GM12878 (cell line): Measurements from ENCODE around the gene MRPL27. TPM values are rescaled to one million over a fixed set of nuclear protein-coding genes. Genes with fewer than 3 reads are reported as not detected.

Source experiments
- ATAC-seq: fragments of 200-7000 bp; cut with Tn5 transposase; 3 replicates; pipeline ENCODE4 v1.9.1; 2020; ENCODE audit warnings: mild to moderate bottlenecking, moderate library complexity
- BruUV-seq: library from RNA; stranded (reverse); fragments of 400-500 nt; replicated peaks from 2 replicates; lab custom pipeline; 2021; lab: Mats Ljungman, UMichigan
- CTCF ChIA-PET: fragments of 300-600 bp; sonication (Branson Sonifier 250); formaldehyde crosslinking; extraction: SDS; loops from one replicate; lab custom pipeline; 2021; ENCODE audit warnings: inconsistent platforms; lab: Yijun Ruan, JAX
- POLR2A ChIA-PET: fragments of 350-600 bp; formaldehyde crosslinking; extraction: SDS; loops from one replicate; lab custom pipeline; 2021; ENCODE audit warnings: inconsistent platforms; lab: Charles Lee
- RAD21 ChIA-PET: fragments of 300-600 bp; sonication (Branson Sonifier 250); formaldehyde crosslinking; loops from one replicate; lab custom pipeline; 2023; ENCODE audit warnings: antibody characterized with exemption; ENCODE audit not compliant: unreplicated experiment; lab: Charles Lee
- SMC1A ChIA-PET: fragments of 300-600 bp; sonication (Branson Sonifier 250); formaldehyde crosslinking; loops from one replicate; lab custom pipeline; 2023; ENCODE audit not compliant: unreplicated experiment, uncharacterized antibody; lab: Charles Lee
- DNase-seq: peaks from one replicate; pipeline ENCODE4 v3.0.0-alpha.2; 2011; ENCODE audit warnings: low read depth, low spot score
- FAIRE-seq: peaks from 3 replicates; lab custom pipeline; 2011; peaks lifted over from hg19 to GRCh38; lab: Jason Lieb, UNC
- H2AFZ ChIP-seq: 2 replicates; pipeline ENCODE4 v1.6.0; 2011; ENCODE audit warnings: low read depth, low read length, control low read depth; ENCODE audit not compliant: control insufficient read depth
- H3K27ac ChIP-seq: 2 replicates; pipeline ENCODE4 v1.5.1; 2011; ENCODE audit warnings: control low read depth; ENCODE audit not compliant: control insufficient read depth, insufficient read depth
- H3K27me3 ChIP-seq, 2 experiments: replicated peaks in 1 of 2; 2 replicates each; pipeline versions ENCODE4 v1.6.0 to v1.6.1; 2011; ENCODE audit warnings: low read length in 1 of 2; ENCODE audit not compliant: control insufficient read depth in 2 of 2, insufficient read depth in 2 of 2
- H3K36me3 ChIP-seq, 2 experiments: 2 replicates each; pipeline ENCODE4 v1.5.1; 2011; ENCODE audit warnings: low read length in 1 of 2; ENCODE audit not compliant: control insufficient read depth in 2 of 2, insufficient read depth in 2 of 2
- H3K4me1 ChIP-seq: 2 replicates; pipeline ENCODE4 v1.6.1; 2011; ENCODE audit warnings: mild to moderate bottlenecking, low read length, moderate library complexity, mixed read lengths; ENCODE audit not compliant: control insufficient read depth, insufficient read depth
- H3K4me2 ChIP-seq: 2 replicates; pipeline ENCODE4 v1.6.0; 2011; ENCODE audit warnings: control low read depth; ENCODE audit not compliant: control insufficient read depth, insufficient read depth
- H3K4me3 ChIP-seq: fragments of 200-600 bp; sonication (generic); 2 replicates; pipeline ENCODE4 v1.5.1; 2016
- H3K79me2 ChIP-seq: 2 replicates; pipeline ENCODE4 v1.6.0; 2011; ENCODE audit warnings: low read length; ENCODE audit not compliant: control insufficient read depth, insufficient read depth
- H3K9ac ChIP-seq: 2 replicates; pipeline ENCODE4 v1.8.0; 2011; ENCODE audit warnings: low read length, control low read depth, mixed read lengths; ENCODE audit not compliant: control insufficient read depth, insufficient read depth
- H3K9me3 ChIP-seq: replicated peaks from 3 replicates; pipeline ENCODE4 v1.5.1; 2011; ENCODE audit warnings: mild to moderate bottlenecking, low read length; ENCODE audit not compliant: control insufficient read depth, insufficient read depth
- H4K20me1 ChIP-seq: 2 replicates; pipeline ENCODE4 v1.6.0; 2011; ENCODE audit not compliant: control insufficient read depth, insufficient read depth
- CTCF ChIP-seq, 3 experiments: IDR thresholded peaks in 2 of 3; conservative IDR thresholded peaks in 1 of 3; 2 replicates each; pipeline ENCODE4 v1.5.1; 2011; ENCODE audit warnings: low read depth in 3 of 3, low read length in 3 of 3, mild to moderate bottlenecking in 3 of 3, control low read depth in 2 of 3, moderate library complexity in 2 of 3, inconsistent platforms in 1 of 3, mixed read lengths in 1 of 3; ENCODE audit not compliant: control insufficient read depth in 2 of 3, insufficient read depth in 1 of 3; ENCODE audit errors: extremely low read depth in 1 of 3
- FOS ChIP-seq: IDR thresholded peaks from 3 replicates; pipeline ENCODE4 v1.6.1; 2011; ENCODE audit warnings: borderline replicate concordance; ENCODE audit not compliant: insufficient read length; ENCODE audit errors: extremely low read depth
- POLR2A ChIP-seq: IDR thresholded peaks from 2 replicates; pipeline ENCODE4 v1.6.1; 2011; ENCODE audit warnings: low read depth, mild to moderate bottlenecking, low read length
- RCOR1 ChIP-seq: conservative IDR thresholded peaks from 2 replicates; pipeline ENCODE4 v1.6.1; 2012; ENCODE audit warnings: low read depth, low read length, improper control_type of control experiment
- SRF ChIP-seq, 2 experiments: IDR thresholded peaks; 2 replicates each; pipeline ENCODE4 v1.6.1; 2011; ENCODE audit warnings: low read depth in 2 of 2, low read length in 2 of 2, mild to moderate bottlenecking in 1 of 2, moderate library complexity in 1 of 2
- ZNF274 ChIP-seq: IDR thresholded peaks from one replicate; pipeline ENCODE4 v1.8.0; 2011; ENCODE audit not compliant: insufficient read length, insufficient read depth
- WGBS: methylation state at CpG from one replicate; pipeline ENCODE4 v1.1.6; 2016; ENCODE audit warnings: low lambda C conversion rate; ENCODE audit not compliant: insufficient replicate concordance, insufficient coverage; ENCODE audit errors: missing lambda C conversion rate; 5-methylcytosine and 5-hydroxymethylcytosine counted together
- in situ Hi-C: fragments of 300-500 bp; cut with MboI; formaldehyde crosslinking; loops from 9 replicates; pipeline ENCODE4 v1.14.3; 2018; ENCODE audit warnings: mixed read lengths
- intact Hi-C: fragments of 100-400 bp; cut with micrococcal nuclease; formaldehyde crosslinking; loops from one replicate; pipeline ENCODE4 v1.14.2; 2022; ENCODE audit not compliant: unreplicated experiment
- polyA plus RNA-seq, 11 experiments: library from polyadenylated mRNA; depleted of rRNA in 4 of 11; unstranded in 6 of 11; stranded (reverse) in 5 of 11; fragments of >200 nt; fragmentation: Nextera tagmentation in 4 of 11; fragmentation: Illumina TruSeq in 1 of 11; extraction: Ambion mirVana in 4 of 11; extraction: Trizol in 1 of 11; gene quantifications; 1 replicate in 1 of 11; 2 replicates in 10 of 11; pipeline versions ENCODE4 v1.2.1 to v1.2.3, GENCODE V29; 2011 to 2016; ENCODE audit warnings: inconsistent platforms in 2 of 11, missing spikeins in 2 of 11, low read depth in 1 of 11
- total RNA-seq, 4 experiments: library from RNA; depleted of rRNA in 3 of 4; stranded (reverse); fragments of >200 nt in 3 of 4; fragmentation: Illumina TruSeq in 1 of 4; extraction: Trizol in 1 of 4; gene quantifications; 2 replicates each; pipeline versions ENCODE4 v1.2.1 to v1.2.3, GENCODE V29; 2013 to 2021
- TF ChIP-seq, protein P1 (sequence below): IDR thresholded peaks from 2 replicates; pipeline ENCODE4 v1.6.1; 2011; ENCODE audit warnings: borderline replicate concordance, low read depth, mild to moderate bottlenecking, moderate library complexity, mixed read lengths, low read length; ENCODE audit not compliant: insufficient read depth; ENCODE audit errors: extremely low read length

The MRPL27 gene
- total and polyA plus RNA-seq, 10 of the 15 experiments (the other 5 are each of a cell fraction or from before 2014, with no cell fraction given): 83.0 to 390 (median 131) TPM

GRCh38 chr17:50354776-50355175 lies 18.2 kb downstream of the MRPL27 start:
- ChIA-PET RAD21 (no interaction called here), POLR2A (interaction anchor here (0.6 kb wide), 1 partner anchor 71 kb away, joined by 3 read pairs; the partner anchor contains the start of gene ACSF2), CTCF (no interaction called here), SMC1A (no interaction called here)
- Histone ChIP-seq H4K20me1 (no peaks in the 10 kb centered on the region), H3K36me3 (peaks cover 6 to 35% of the 10 kb centered on the region in 2 experiments; a peak in 3 of 4 replicates), H3K9me3 (no peaks in the 10 kb centered on the region), H3K27ac (no peak overlapping the region), H3K4me1 (no peaks in the 10 kb centered on the region), H3K4me3 (no peak overlapping the region), H3K27me3 (no peaks in the 10 kb centered on the region), H3K79me2 (no peaks in the 10 kb centered on the region), H3K4me2 (no peak overlapping the region), H3K9ac (no peak overlapping the region), H2AFZ (no peak overlapping the region)
- intact Hi-C loops (no loop called here), in situ Hi-C loops (no loop called here)
- TF ChIP-seq RCOR1 (no peak), SRF (IDR thresholded peaks at IDR 0.05; ENCODE audit: low read depth in 2 of 2, low read length in 2 of 2) (no peak), POLR2A (peak; percentile 37; the same call in 1 of the 2 replicates), CTCF (IDR thresholded peaks at IDR 0.05 in 2 of 3, conservative IDR thresholded peaks at IDR 0.05 in 1 of 3; ENCODE audit: control insufficient read depth in 2 of 3, extremely low read depth in 1 of 3, insufficient read depth in 1 of 3, low read depth in 3 of 3, low read length in 3 of 3) (no peak), FOS (no peak), ZNF274 (no peak)
- TF ChIP-seq, protein P1, sequence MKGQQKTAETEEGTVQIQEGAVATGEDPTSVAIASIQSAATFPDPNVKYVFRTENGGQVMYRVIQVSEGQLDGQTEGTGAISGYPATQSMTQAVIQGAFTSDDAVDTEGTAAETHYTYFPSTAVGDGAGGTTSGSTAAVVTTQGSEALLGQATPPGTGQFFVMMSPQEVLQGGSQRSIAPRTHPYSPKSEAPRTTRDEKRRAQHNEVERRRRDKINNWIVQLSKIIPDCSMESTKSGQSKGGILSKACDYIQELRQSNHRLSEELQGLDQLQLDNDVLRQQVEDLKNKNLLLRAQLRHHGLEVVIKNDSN: no peak
- FAIRE-seq: no peak
- BruUV-seq: no TSS peak
- DNase-seq: no peak
- 98% methylated on average over 13 of the region's 13 CpGs for WGBS
- ATAC-seq: no peak
